HTERT RPE-1 (cell line): ENCODE results near the gene MKI67.
"Not testable (repeated sequence)": the region's sequence is repeated elsewhere in the genome, so short reads cannot be mapped to it uniquely, and the experiment has no call there.

Source experiments
- in situ Hi-C: fragments of 300-500 bp; cut with MboI; formaldehyde crosslinking; loops from 4 replicates; pipeline ENCODE4 v1.14.3; 2020; ENCODE audit warnings: low sequenced_read_pairs

MKI67 gene

DNA sequence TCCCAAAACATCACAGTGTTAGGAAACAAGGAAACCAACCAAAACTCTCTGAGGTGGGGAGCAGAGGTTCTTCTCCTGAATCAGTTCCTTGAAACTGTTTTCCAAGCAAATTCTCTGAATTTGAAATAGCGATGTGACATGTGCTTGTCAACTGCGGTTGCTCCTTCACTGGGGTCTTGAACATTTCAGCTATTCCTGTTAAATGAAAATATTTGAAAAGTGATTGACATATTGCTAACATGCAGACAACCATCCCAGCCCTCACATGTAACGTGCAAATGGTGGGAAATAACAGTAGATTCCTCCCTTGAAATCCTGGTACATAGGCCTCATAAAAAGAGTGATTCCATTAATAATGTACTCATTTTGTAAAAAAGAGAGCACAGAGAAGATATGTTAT is 15.9 kb downstream of the MKI67 start:
- in situ Hi-C loops, result no loop called here

DNA sequence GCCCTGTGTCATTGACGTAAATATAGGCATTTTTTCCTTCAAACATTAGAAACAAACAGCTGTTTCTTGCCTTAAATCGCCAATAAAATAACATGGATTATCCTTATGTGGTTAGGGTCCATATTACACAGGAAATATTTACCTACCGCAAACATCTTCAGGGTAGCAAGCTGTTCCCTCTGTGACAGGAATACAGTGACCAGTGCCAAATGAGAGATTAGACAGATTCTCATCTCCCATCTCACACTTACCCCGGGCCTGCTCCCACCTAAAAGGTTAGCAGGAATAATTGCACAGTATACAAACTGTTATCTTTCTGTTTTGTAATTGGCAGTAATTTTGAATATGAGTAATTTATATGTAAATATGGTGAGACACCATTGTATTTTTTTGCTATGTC is 16.5 kb downstream of the MKI67 start:
- in situ Hi-C loops, result no loop called here

DNA sequence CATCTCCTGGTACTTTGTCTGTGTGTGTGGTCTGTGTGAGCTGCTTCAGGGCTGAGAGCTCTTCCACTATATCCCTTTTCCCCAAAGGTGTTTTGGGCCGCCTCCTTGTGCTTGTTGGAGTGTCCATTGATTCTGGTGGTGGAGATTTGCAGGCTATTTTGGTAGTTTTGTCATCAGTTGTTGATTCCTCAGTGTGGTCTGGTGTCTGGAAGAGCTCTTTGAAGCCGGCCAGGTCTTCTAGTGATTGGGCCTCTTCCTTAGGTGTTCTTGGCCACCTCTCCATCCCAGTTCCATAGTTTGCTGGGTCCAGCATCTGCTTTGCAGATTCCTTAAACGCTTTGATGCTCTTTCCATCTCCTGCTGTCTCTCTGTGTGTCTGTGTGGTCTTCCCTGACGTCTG is 20.8 kb downstream of the MKI67 start:
- in situ Hi-C loops, result no loop called here

DNA sequence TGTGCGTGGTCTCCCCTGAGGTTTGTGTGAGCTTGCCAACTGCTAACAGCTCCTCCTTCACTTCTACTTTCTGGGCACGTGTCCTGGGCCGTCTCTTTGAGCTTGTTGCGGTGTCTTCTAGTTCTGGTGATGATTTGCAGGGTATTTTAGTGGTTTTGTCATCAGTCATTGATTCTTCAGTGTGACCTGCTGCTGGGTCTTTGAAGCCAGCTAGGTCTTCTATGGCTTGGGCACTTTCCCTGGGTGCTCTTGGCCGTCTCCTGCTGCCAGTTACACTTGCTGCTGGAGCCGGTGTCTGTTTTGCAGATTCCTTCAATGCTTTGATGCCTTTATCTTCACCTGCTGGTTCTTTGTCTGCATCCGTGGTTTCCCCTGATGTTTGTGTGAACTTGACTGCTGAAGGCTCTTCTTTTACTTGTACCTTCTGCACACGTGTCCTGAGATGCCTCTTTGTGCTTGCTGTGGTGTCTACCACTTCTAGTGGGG is 23.0 kb downstream of the MKI67 start:
- in situ Hi-C loops, result no loop called here

DNA sequence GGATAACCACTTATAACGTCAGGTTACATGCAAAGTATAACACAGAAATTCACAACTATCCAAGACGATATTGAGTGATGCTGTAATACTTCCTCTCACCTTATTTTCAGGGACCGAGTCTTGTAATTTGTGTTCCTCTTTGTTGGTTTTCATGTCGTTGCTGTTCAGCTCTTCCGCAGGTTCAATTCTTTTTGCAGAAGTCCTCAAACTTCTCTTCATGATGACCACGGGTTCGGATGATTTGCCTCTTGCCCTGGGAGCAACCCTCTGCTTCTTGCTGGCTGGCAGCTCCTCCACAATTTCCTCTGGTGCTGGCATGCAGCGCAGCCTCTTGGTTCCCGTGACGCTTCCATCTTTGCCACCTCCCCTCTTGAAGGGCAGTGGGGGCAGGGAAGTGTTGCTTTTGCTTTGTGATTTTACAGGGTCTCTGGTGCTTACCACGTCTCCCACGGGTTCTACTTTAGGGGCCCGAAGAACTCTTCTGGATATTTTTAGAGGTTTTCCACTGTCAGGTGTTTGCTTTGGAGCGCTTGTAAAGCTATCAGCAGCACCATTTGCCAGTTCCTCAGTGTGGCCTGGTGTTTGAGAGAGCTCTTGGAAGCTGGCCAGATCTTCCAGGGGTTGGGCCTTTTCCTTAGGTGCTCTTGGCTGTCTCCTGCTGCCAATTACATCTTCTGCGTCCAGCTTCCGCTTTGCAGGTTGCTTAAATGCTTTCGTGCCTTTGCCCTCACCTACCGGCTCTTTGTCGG is 23.6 kb downstream of the MKI67 start:
- in situ Hi-C loops, result no loop called here

DNA sequence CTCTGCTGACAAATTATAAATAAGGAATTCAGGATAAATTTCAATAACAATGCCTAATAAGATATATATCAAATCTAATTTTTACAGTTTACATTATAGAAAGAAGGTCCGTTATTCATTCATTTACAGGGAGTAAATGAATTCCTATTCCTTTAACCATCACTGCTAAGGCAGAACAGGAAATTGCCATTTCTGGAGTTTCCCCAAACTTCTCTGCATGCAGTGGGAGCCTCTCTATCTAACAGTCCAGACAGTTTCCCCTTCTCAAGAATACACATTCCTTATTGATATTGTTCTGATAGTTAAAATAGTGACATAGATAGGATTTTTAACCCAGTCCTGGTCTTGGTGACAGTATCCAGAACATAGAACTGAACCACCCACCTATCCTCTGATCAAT is 24.3 kb downstream of the MKI67 start:
- in situ Hi-C loops, result no loop called here

DNA sequence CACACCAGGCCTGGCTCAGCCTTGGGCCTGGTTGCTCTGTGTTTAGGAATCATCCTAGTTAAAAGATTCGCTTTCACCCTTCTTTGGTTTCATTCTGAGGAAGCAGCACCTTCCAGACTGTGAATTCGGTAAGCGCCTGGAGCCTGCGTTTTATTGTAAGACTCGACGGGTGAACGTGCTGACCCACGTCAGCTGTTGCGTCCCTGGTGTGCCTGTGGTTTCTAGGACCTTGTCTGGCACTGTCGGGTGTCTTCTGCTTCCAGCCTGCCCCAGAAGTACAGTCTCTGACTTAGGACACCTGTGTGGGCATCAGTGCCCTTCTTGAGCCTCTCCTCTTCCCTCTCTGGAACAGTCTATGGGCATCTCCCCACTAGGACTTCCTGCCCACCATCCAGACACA is 26.3 kb downstream of the MKI67 start:
- in situ Hi-C loops, result no loop called here

DNA sequence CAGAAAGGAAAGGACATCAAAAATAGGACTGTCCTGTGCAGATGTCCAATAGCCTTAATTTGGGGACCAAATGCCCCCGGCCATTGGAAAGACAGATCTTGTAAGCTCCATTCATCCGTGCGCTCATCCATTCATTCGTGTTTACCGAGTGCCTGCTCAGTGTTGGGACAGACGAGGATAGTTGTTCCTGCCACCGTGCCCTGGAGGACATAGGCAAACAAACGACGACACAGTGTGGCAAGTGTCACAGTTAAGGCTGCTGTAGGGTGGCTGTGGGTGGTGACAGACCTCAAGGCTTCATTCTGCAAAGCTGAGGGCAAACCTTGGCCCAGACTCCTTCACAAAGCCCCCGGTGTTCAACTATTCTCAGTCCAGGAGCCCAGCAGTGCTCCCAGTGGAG is 27.6 kb downstream of the MKI67 start:
- in situ Hi-C loops, result no loop called here

DNA sequence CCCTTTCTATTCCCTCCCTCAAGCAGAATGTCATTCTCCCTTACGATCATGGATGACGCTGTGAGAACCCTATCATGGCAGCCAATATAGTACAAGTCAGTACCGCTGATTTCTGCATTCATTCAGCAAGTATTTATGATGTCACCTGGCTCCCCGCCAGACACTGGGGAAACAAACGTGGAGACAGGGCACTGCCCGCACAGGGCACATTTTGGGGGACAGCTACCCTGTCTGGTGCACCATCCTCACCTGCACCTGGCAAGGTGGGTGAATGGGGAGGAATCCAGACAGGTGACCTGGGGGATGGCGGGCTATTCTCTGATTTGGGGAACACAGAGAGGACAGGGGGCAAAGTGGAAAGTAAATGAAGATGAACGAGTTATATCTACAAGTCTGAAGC is 28.4 kb downstream of the MKI67 start:
- in situ Hi-C loops, result no loop called here

DNA sequence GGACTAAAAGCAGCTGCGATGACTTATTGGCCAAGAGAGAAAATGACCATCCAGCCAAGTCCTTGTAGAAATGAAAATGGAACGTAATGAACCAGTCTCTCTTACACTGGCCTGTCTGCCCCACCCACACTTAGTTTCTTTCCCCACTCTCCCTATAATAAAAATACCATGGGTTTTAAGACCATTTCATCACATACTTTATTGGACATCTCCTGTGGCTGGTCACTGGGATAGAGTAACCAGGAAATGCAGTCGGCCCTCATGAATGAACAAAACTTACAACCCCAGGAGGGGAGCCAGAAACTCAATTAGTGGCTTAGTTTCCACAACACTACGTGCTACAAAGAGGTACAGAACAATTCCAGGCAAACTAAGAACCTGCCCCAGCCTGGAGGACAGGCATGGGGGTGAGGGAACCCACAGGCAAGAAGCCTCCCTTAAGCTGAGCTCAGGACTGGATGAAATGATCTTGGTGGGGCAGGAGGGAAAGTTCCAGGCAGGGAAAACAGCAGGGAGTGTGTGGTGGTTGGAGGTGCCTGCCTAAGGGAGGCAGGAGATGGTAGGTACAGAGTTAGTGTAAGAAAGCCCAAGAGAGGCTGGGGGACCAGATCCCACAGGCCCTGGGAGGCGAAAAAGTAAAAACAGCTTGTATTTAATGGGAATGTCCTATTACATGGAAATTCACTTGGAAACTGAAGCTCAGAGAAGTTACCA is 29.6 kb downstream of the MKI67 start:
- in situ Hi-C loops, result no loop called here

DNA sequence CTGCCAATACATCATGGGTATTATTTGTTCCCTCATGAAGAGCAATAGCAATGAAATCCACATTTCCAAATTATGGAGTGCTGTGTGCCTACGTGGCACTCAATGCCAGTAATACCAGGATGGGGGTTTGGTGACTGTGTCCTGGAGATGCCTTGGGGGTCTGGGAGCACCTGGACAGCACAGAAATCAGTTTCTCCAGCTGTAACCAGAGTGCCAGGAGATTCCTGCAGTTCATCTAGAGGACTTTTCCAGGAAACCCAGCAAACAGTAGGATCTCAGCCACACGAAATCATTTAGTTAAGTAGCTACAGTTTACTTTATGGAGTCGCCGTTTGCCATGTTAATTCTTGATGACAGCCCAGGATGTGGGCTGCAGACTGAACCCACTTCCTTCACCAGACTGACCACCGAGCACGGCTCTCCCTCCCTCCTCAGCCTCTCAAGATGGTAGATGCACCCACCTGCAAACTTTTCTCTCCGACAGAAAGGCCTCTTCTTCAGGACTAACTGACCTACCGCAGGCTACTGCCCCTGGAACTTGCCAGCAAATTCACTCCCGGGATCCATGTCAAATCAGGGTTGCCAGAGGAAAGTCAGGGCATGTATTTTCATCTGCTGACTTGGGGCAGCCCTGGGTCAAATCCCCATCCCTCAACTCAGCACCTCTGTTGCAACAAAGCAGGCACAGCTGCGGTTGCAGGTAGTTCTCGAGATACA is 30.3 kb downstream of the MKI67 start:
- in situ Hi-C loops, result no loop called here

DNA sequence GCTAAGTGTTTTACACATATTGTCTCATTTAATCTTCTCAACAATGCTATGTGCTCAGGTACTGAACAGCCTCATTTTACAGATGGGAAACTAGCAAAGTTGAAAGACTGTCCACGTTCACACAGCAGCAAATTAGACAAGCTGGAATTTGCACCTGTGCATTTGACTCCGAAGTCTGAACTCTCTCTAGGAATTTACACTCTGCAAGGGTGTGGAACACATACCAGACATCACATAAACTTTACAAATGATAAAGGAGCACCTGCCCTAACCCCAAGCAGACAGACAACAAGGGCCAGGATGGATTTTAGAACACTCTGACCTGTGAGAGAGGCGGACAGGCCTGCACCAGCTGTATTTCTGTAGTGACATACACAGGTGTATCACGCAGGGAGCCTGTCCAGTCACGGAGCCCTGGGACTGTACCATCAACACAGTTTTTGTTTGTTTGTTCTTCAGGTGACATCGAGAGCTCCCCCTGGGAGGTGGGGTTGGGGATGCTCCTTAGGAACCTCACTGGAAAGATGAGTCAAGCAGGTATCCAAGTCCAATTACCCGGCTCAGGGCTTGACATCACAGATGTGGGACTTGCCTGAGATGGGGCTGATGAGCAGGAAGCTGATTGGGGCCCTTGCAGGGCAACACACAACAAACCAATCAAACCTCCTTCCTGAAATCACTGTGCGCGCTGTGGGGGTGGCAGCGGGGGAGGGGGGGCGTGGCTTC is 31.0 kb downstream of the MKI67 start:
- in situ Hi-C loops, result no loop called here

DNA sequence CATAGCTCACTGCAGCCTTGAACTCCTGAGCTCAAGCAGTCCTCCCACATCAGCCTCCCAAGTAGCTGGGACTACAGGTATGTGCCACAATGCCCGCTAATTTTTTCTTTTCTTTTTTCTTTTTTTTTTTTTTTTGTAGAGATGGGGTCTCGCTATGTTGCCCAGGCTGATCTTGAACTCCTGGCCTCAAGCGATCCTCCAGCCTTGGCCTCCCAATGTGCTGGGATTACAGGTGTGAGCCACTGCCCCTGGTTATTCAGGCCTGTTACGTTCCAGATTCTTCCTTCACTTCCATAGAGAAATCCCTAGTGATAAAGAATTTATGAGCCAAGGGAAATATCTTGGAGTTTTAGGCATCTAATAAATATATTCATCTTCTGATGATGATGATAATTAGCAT is 31.6 kb downstream of the MKI67 start:
- in situ Hi-C loops, result not testable (repeated sequence)

DNA sequence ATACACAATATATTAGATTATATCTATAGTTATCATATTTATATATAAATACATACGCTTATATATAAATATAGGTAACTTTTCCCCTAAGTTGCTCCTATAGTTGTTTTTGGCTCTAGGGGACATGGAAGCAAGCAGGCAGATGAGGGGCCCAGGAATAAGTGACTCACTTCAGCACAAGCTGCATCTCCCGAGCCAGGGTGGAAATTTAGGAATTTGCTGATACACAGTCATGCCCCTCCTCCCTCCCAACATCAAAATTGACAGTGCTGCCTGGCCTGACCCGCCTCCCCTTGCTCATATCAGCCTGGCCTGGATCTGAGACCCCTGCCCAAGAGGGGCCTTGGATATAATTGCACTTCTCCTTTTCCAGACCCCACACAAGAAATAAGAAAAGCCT is 33.8 kb downstream of the MKI67 start:
- in situ Hi-C loops, result no loop called here

DNA sequence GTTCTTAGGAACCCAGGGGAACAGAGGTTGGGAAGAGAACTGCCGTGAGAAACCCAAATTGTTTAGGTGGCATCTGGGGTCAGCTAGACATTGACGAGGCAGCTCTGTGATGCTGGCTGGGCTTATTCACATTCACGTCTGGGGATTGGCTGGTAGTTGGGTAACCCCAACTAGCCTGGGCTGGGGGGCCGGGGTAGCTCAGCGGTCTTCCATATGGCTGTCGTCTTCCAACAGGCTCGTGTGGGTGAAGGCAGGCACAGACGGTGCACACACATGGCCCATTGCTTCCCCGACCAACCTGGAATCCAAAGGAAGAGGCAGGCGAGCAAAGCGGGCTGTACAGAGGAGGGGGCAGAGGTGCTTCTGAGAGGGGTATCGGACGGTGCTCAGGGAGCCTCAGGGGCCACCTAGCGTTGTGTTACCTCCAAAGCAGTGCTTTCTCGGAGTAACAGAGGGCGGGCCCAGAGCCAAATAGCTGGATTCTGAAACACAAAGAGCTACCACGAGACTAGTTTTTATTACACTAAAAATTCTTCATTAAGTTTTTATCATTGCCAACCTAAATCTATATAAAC is 34.5 kb downstream of the MKI67 start:
- in situ Hi-C loops, result no loop called here

DNA sequence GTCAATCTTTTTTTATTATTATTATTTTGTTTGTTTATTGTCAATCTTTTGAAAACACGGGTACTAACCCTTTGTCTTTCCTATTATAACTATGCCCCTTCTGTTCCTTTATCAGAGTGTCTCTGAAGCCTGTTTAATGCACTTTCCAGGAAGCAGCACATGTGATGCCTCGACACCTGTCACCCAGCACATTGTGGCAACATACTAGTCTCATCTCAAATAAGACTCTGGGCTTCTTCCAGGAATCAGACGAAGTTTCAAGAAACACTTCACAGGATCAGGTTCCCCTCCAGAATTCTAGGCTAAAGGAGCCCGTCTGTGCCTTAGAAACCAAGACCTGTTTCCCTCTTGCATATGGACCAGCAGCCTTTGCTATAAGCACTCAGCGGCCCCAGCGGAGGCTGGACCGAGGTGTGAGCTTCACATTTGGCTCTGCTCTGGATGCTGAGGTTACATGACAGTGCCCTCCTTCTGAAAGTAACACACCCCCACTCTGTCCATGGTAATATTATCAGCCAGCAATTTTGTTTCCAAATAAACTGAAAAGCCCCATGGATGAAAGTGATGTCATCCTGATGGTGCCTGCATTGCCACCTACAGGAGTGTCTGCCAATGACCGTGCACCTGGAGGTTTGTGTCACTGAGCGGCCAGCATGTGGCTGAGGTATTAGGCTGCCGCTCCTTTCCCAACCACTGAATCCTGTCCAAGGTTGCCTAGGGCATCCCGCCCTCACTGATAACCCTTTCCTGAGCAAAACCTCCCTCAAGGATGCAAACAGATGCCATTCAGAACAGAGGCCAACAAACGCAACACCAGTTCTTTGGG is 38.1 kb downstream of the MKI67 start:
- in situ Hi-C loops, result no loop called here

DNA sequence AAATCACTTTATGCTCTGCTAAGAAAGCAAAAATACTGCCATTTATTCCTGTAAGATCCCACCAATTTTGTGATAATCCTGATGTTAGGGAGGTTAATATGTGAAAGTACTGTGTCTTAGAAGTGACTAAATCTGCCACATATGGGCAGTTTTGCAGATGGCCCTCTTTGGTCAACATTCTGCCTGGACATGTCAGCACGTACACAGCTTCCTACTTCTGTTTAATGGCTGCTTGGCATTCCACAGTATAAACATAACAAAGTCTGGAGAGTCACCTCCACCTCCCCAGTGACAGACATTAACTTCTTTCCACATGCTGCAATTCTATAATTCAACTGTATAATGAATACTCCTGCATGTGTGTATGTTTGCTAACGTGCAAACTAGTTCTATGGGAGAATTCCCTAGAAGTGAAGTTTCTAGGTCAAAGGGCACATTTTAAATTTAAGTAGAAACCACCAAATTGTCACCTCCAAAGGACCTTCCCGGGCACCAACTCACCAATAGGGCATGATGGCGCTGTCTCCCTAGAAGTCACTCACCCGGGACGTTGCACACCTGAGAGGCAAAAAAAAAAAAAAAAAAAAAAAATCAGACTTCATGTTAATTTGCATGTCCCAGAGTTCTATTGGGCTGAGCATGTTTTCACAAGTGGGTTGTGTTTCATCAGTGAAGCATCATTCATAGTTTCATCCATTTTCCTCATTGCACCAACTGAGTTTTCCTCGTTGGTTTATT is 38.9 kb downstream of the MKI67 start:
- in situ Hi-C loops, result no loop called here

DNA sequence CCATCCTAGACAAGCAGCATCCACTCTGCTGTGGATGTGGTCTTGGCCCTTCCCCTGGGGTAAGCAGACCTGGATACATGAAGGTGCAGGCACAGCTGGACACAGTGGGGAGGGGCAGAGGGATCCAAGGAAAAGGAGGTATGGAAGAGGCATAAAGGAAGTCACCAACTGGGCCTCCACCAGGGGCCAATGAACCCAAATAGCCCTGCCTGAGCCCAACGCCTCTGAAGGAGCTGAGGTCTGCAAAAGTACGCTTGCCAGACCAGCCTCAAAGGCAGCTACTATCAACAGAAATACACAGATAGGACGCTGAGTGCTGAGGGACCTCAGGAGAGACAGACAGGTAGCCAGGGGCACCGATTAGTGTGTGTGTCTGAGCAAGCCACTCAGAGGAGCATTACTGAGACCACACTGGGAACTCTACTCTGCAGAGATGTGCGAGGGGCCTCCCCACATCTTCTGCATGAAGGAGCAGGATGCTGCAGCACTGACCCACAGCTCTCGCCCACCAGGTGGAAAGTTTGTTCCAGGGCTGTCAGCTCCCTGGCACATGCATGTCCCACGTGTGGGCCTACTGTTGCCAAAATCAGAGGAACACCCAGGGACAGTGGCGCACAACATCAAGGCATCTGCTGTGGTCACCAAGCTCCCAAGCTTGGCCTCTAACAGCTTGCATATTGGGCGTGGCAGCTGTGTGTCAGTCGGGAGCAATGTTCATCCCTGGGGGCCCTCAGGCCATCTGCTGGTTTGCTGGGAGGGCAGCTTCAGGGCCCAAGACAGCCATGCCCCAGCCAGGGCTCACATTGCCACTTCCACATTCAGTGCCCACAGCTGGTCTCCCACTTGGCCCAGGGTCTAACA is 40.0 kb downstream of the MKI67 start:
- in situ Hi-C loops, result no loop called here
